CD4-positive, alpha-beta T cell (primary cell): ENCODE data around the gene GPC2. TPM values are rescaled to one million over a fixed set of nuclear protein-coding genes. Genes with fewer than 3 reads are reported as not detected.

Experiments used
- ATAC-seq: fragments of 200-7000 bp; cut with Tn5 transposase; one replicate; pipeline ENCODE4 v1.10.0; 2022; ENCODE audit warnings: mild to moderate bottlenecking; ENCODE audit not compliant: poor library complexity
- CTCF ChIA-PET: fragments of 350-600 bp; sonication (Branson Sonifier 250); formaldehyde crosslinking; loops from one replicate; lab custom pipeline; 2021; ENCODE audit warnings: antibody characterized with exemption, inconsistent platforms; lab: Charles Lee
- POLR2A ChIA-PET: fragments of 350-600 bp; sonication (Branson Sonifier 250); formaldehyde crosslinking; loops from one replicate; lab custom pipeline; 2021; ENCODE audit warnings: antibody characterized with exemption, inconsistent platforms; lab: Charles Lee
- DNase-seq, 14 experiments: peaks; one replicate each; pipeline ENCODE4 v3.0.0-alpha.2; 2013 to 2020; ENCODE audit warnings: mixed read lengths in 2 of 14
- H3K27ac ChIP-seq, 2 donors: one replicate each; pipeline versions ENCODE4 v1.5.1 to v1.7.0; 2013; ENCODE audit warnings: low read length in 2 of 2, low read depth in 1 of 2, mild to moderate bottlenecking in 1 of 2
- H3K27me3 ChIP-seq, 2 experiments: 1 replicate in 1 of 2; 2 replicates in 1 of 2; pipeline versions ENCODE4 v1.6.1 to v1.7.0; 2013; ENCODE audit warnings: low read length in 2 of 2, control low read depth in 1 of 2, mild to moderate bottlenecking in 1 of 2, moderate library complexity in 1 of 2; ENCODE audit not compliant: insufficient read depth in 2 of 2, control insufficient read depth in 1 of 2
- H3K36me3 ChIP-seq: one replicate; pipeline ENCODE4 v1.6.1; 2013; ENCODE audit warnings: low read length, control low read depth; ENCODE audit not compliant: insufficient read depth
- H3K4me1 ChIP-seq: one replicate; pipeline ENCODE4 v1.6.1; 2013; ENCODE audit warnings: low read length, control low read depth; ENCODE audit not compliant: insufficient read depth
- H3K4me3 ChIP-seq: one replicate; pipeline ENCODE4 v1.5.1; 2013; ENCODE audit warnings: mild to moderate bottlenecking, low read length, moderate library complexity
- H3K9me3 ChIP-seq, 2 experiments: 1 replicate in 1 of 2; 2 replicates in 1 of 2; pipeline versions ENCODE4 v1.6.1 to v1.7.0; 2013; ENCODE audit warnings: low read length in 2 of 2, mild to moderate bottlenecking in 2 of 2, control low read depth in 1 of 2, moderate library complexity in 1 of 2; ENCODE audit not compliant: control insufficient read depth in 1 of 2, insufficient read depth in 1 of 2
- H3K27ac Mint-ChIP-seq: one replicate; pipeline ENCODE4 v1.8.0; 2020; ENCODE audit warnings: mixed read lengths
- H3K27me3 Mint-ChIP-seq: one replicate; pipeline ENCODE4 v1.8.0; 2021; ENCODE audit warnings: mixed read lengths
- H3K36me3 Mint-ChIP-seq: one replicate; pipeline ENCODE4 v1.8.0; 2021; ENCODE audit warnings: low read depth, mixed read lengths
- H3K4me1 Mint-ChIP-seq: one replicate; pipeline ENCODE4 v1.8.0; 2021; ENCODE audit warnings: low read depth, mixed read lengths
- H3K4me3 Mint-ChIP-seq: one replicate; pipeline ENCODE4 v1.8.0; 2020; ENCODE audit warnings: mild to moderate bottlenecking, mixed read lengths
- H3K9me3 Mint-ChIP-seq: one replicate; pipeline ENCODE4 v1.8.0; 2020; ENCODE audit warnings: mixed read lengths
- CTCF ChIP-seq: fragments of 200-600 bp; IDR thresholded peaks from one replicate; pipeline ENCODE4 v1.8.0; 2022; ENCODE audit warnings: antibody characterized with exemption, mild to moderate bottlenecking
- intact Hi-C, 2 experiments: fragments of 100-400 bp; cut with DNase I in 1 of 2; cut with micrococcal nuclease in 1 of 2; formaldehyde crosslinking; loops; one replicate each; pipeline versions ENCODE4 v1.15.1 to v1.9.0; 2023 to 2025; cut with DNase I, micrococcal nuclease
- total RNA-seq, 174 experiments: library from RNA in 2 of 174; stranded (reverse) in 2 of 174; gene quantifications; one replicate each; pipeline ENCODE4 v1.2.3 and lab custom pipeline; 2021 to 2026

GPC2 gene
- total RNA-seq, 2 experiments from 2014 or later: 16.4 to 18.7 TPM

- H3K9me3 ChIP-seq: no peaks in the 10 kb centered on the region
- Mint-ChIP-seq H3K36me3 (no peaks in the 10 kb centered on the region), H3K27me3 (no peaks in the 10 kb centered on the region), H3K9me3 (no peaks in the 10 kb centered on the region), H3K27ac (peak overlapping the region; percentile 67), H3K4me3 (no peak overlapping the region), H3K4me1 (peaks cover 62% of the 10 kb centered on the region)
- intact Hi-C loops: loop anchor here (2.0 to 10.0 kb wide), 2 partner anchors 49 to 229 kb away; partner anchors contain the start of gene GAL3ST4 (in 1 of the 2)
- no peak overlapping the region for H3K27ac ChIP-seq
- no peak overlapping the region for H3K4me3 ChIP-seq
- DNase-seq: no peak
- peaks cover 58% of the 10 kb centered on the region for H3K4me1 ChIP-seq
- H3K36me3 ChIP-seq: no peaks in the 10 kb centered on the region
- ChIA-PET CTCF (no interaction called here), POLR2A (no interaction called here)
- TF ChIP-seq CTCF: no peak
- no peaks in the 10 kb centered on the region for H3K27me3 ChIP-seq
- no peak for ATAC-seq
Measured at GRCh38 chr7:100213672-100214071, 36.5 kb upstream of the GPC2 start.

DNA sequence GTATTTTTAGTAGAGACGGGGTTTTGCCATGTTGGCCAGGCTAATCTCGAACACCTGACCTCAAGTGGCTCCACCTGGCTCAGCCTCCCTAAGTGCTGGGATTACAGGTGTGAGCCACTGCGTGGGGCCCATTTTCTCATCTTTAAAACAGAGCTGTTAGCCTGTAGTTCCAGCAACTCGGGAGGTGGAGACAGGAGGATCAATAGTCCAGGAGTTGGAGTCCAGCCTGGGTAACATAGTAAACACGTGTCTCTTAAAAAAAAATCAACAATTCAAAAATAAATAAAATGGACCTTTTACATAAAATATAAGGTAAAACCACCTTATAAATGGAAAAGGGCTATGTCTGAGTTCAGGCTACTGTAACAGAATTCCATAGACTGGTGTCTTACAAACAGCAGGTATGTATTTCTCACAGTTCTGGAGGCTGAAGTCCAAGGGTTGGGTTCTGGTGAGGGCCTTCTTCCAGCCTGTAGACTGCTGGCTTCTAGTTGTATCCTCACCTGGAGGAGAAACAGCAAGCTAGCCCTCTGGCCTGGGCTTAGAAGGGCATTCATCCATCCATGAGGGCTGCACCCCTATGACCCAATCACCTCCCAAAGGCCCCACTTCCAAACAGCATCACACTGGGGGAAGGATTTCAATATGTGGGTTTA is 35.6 kb upstream of the GPC2 start:
- ATAC-seq (no peak), DNase-seq (no peak)
- ChIA-PET POLR2A (no interaction called here), CTCF (interaction anchor here (1.4 kb wide), 1 partner anchor 80 kb away, joined by 4 read pairs; no protein-coding TSS in a partner anchor)
- H3K9me3 ChIP-seq: no peaks in the 10 kb centered on the region
- no peak overlapping the region for H3K4me3 ChIP-seq
- peaks cover 56% of the 10 kb centered on the region for H3K4me1 ChIP-seq
- no peaks in the 10 kb centered on the region for H3K27me3 ChIP-seq
- H3K36me3 Mint-ChIP-seq: no peaks in the 10 kb centered on the region
- peaks cover 64% of the 10 kb centered on the region for H3K4me1 Mint-ChIP-seq
- H3K27ac Mint-ChIP-seq: peak overlapping the region; percentile 82
- TF ChIP-seq CTCF: no peak
- intact Hi-C loops: loop anchor here in 1 of 2 experiments (10.0 kb wide), 1 partner anchor 48 kb away; the partner anchor contains the start of gene GAL3ST4
- no peaks in the 10 kb centered on the region for H3K36me3 ChIP-seq
- no peaks in the 10 kb centered on the region for H3K9me3 Mint-ChIP-seq
- no peaks in the 10 kb centered on the region for H3K27me3 Mint-ChIP-seq
- H3K4me3 Mint-ChIP-seq: no peak overlapping the region
- no peak overlapping the region for H3K27ac ChIP-seq

DNA sequence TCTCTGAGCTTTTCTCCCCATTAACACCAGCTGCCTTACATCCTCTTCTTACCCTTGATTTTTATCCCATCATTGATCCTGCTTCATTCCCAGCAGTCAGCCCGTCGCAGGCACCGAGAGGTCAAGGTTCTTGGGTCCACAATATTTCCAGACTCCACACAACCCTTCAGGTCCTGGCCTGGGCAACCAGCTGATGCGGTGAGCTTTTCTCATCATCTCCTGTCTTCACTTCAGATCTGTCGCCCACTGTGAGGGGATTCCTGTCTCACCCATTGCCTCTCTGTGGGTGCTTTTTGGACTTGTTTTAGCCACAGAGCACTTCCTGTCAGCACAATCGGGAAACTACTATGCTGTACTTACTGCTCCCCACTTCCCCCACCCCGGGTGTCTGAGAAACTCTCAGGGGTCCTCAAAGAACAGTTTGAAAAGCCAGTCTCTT is 34.2 kb upstream of the GPC2 start:
- no peaks in the 10 kb centered on the region for H3K27me3 ChIP-seq
- peak overlapping the region in 1 of 2 donors; percentile 14 for H3K27ac ChIP-seq
- ATAC-seq (peak; percentile 80), DNase-seq (peak in 5 of 14 experiments; percentile 31 to 79 (median 68))
- H3K9me3 ChIP-seq: no peaks in the 10 kb centered on the region
- H3K4me3 ChIP-seq: no peak overlapping the region
- Mint-ChIP-seq H3K36me3 (no peaks in the 10 kb centered on the region), H3K9me3 (no peaks in the 10 kb centered on the region), H3K27me3 (no peaks in the 10 kb centered on the region), H3K27ac (peak overlapping the region; percentile 82), H3K4me3 (peak overlapping the region; percentile 36), H3K4me1 (peaks cover 57% of the 10 kb centered on the region)
- H3K36me3 ChIP-seq: no peaks in the 10 kb centered on the region
- POLR2A ChIA-PET: interaction anchor here (0.8 to 1.6 kb wide), 6 partner anchors 21 to 85 kb away, joined by 3 to 10 read pairs (median 4); partner anchors contain the start of genes LAMTOR4 and MBLAC1
- intact Hi-C loops: loop anchor here (2.0 to 10.0 kb wide), 2 partner anchors 17 to 47 kb away; partner anchors contain the start of gene GAL3ST4 (in 1 of the 2)
- TF ChIP-seq CTCF: no peak
- CTCF ChIA-PET: interaction anchor here (1.0 kb wide), 1 partner anchor 79 kb away, joined by 4 read pairs; no protein-coding TSS in a partner anchor
- H3K4me1 ChIP-seq: peaks cover 45% of the 10 kb centered on the region
